ENCODE data around the gene HECW1. TPM values are rescaled to one million over a fixed set of nuclear protein-coding genes. Genes with fewer than 3 reads are reported as not detected.

Gene HECW1
- total RNA-seq, 6 donors from 2014 or later, result 0.10 to 1.0 (median 0.76) TPM; not detected in 1

- no peaks in the 10 kb centered on the region for H3K9me3 ChIP-seq
- H3K27me3 ChIP-seq, result no peaks in the 10 kb centered on the region
- no peak for ATAC-seq (ENCODE audit: low FRiP score in 2 of 2)
- no peak overlapping the region for H3K27ac ChIP-seq
- no peak for DNase-seq
- TF ChIP-seq POLR2AphosphoS5 (IDR thresholded peaks at IDR 0.05) (no peak), POLR2A (IDR thresholded peaks at IDR 0.05) (no peak), EP300 (IDR thresholded peaks at IDR 0.05) (no peak)
- TF ChIP-seq, protein P1, sequence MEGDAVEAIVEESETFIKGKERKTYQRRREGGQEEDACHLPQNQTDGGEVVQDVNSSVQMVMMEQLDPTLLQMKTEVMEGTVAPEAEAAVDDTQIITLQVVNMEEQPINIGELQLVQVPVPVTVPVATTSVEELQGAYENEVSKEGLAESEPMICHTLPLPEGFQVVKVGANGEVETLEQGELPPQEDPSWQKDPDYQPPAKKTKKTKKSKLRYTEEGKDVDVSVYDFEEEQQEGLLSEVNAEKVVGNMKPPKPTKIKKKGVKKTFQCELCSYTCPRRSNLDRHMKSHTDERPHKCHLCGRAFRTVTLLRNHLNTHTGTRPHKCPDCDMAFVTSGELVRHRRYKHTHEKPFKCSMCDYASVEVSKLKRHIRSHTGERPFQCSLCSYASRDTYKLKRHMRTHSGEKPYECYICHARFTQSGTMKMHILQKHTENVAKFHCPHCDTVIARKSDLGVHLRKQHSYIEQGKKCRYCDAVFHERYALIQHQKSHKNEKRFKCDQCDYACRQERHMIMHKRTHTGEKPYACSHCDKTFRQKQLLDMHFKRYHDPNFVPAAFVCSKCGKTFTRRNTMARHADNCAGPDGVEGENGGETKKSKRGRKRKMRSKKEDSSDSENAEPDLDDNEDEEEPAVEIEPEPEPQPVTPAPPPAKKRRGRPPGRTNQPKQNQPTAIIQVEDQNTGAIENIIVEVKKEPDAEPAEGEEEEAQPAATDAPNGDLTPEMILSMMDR (IDR thresholded peaks at IDR 0.05), result no peak
- H3K4me1 ChIP-seq, result no peaks in the 10 kb centered on the region
- WGBS, 2 donors, result 57 to 69% methylated on average over 2 of the region's 2 CpGs
- H3K36me3 ChIP-seq, result no peaks in the 10 kb centered on the region
- H3K4me3 ChIP-seq, result no peak overlapping the region
Observed at GRCh38 chr7:43139137-43139536, 26.7 kb downstream of the HECW1 start.

- no peak overlapping the region for H3K27ac ChIP-seq
- no peaks in the 10 kb centered on the region for H3K36me3 ChIP-seq
- H3K4me3 ChIP-seq, result no peak overlapping the region
- no peaks in the 10 kb centered on the region for H3K4me1 ChIP-seq
- ATAC-seq (ENCODE audit: low FRiP score in 2 of 2) (no peak), DNase-seq (no peak)
- WGBS, 2 donors, result 95 to 97% methylated on average over 7 of the region's 7 CpGs
- H3K27me3 ChIP-seq, result no peaks in the 10 kb centered on the region
- H3K9me3 ChIP-seq, result no peaks in the 10 kb centered on the region
- TF ChIP-seq EP300 (IDR thresholded peaks at IDR 0.05) (no peak), POLR2AphosphoS5 (IDR thresholded peaks at IDR 0.05) (no peak), POLR2A (IDR thresholded peaks at IDR 0.05) (no peak)
- TF ChIP-seq, protein P1 (IDR thresholded peaks at IDR 0.05), result no peak
Observed at GRCh38 chr7:43140186-43140585, 27.7 kb downstream of the HECW1 start.

GRCh38 chr7:43141091-43141490 lies 28.6 kb downstream of the HECW1 start:
- DNase-seq (no peak), ATAC-seq (ENCODE audit: low FRiP score in 2 of 2) (no peak)
- TF ChIP-seq POLR2AphosphoS5 (IDR thresholded peaks at IDR 0.05) (no peak), POLR2A (IDR thresholded peaks at IDR 0.05) (no peak), EP300 (IDR thresholded peaks at IDR 0.05) (no peak)
- no peak overlapping the region for H3K27ac ChIP-seq
- no peaks in the 10 kb centered on the region for H3K27me3 ChIP-seq
- H3K9me3 ChIP-seq, result no peaks in the 10 kb centered on the region
- no peaks in the 10 kb centered on the region for H3K36me3 ChIP-seq
- 56 to 58% methylated on average over 5 of the region's 5 CpGs for WGBS, 2 donors
- no peaks in the 10 kb centered on the region for H3K4me1 ChIP-seq
- H3K4me3 ChIP-seq, result no peak overlapping the region

DNA sequence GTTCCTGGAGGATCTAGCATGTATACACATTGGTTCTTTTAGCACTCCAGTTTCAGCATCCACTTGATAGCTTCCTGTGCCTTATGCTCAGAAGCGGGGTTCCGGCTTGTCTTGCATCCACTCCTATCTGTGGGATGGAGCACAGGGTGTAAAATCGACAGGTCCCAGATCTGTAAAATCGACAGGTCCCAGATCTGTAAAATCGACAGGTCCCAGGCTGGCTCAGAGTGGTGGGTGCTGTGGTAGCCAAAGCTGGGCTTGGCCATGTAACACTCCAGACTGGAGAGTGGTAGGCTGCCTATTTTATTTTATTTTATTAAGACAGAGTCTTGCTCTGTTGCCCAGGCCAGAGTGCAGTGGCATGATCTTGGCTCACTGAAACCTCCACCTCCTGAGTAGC lies 30.3 kb downstream of the HECW1 start:
- 86 to 98% methylated on average over 5 of the region's 5 CpGs for WGBS, 2 donors
- H3K4me1 ChIP-seq, result no peaks in the 10 kb centered on the region
- DNase-seq (no peak), ATAC-seq (ENCODE audit: low FRiP score in 2 of 2) (no peak)
- no peaks in the 10 kb centered on the region for H3K36me3 ChIP-seq
- no peaks in the 10 kb centered on the region for H3K9me3 ChIP-seq
- no peak overlapping the region for H3K27ac ChIP-seq
- TF ChIP-seq, protein P1 (IDR thresholded peaks at IDR 0.05), result no peak
- TF ChIP-seq POLR2A (IDR thresholded peaks at IDR 0.05) (no peak), POLR2AphosphoS5 (IDR thresholded peaks at IDR 0.05) (no peak), EP300 (IDR thresholded peaks at IDR 0.05) (no peak)
- H3K4me3 ChIP-seq, result no peak overlapping the region
- H3K27me3 ChIP-seq, result no peaks in the 10 kb centered on the region

- TF ChIP-seq POLR2A (IDR thresholded peaks at IDR 0.05) (no peak), EP300 (IDR thresholded peaks at IDR 0.05) (no peak), POLR2AphosphoS5 (IDR thresholded peaks at IDR 0.05) (no peak)
- TF ChIP-seq, protein P1 (IDR thresholded peaks at IDR 0.05), result no peak
- H3K4me1 ChIP-seq, result peaks cover 0 to 6% (median 0%) of the 10 kb centered on the region in 4 donors
- H3K36me3 ChIP-seq, result no peaks in the 10 kb centered on the region
- H3K27me3 ChIP-seq, result no peaks in the 10 kb centered on the region
- no peak overlapping the region for H3K27ac ChIP-seq
- DNase-seq, result no peak
- no peak for ATAC-seq (ENCODE audit: low FRiP score in 2 of 2)
- no peak overlapping the region for H3K4me3 ChIP-seq
- H3K9me3 ChIP-seq, result no peaks in the 10 kb centered on the region
- WGBS, 2 donors, result 82 to 90% methylated on average over 5 of the region's 5 CpGs
Observed at GRCh38 chr7:43143918-43144589, 31.6 kb downstream of the HECW1 start.

All from upper lobe of left lung (tissue), 6 donors.